Mesodermal cell (in vitro differentiated cells): ENCODE results near the gene IRF2BPL.
A peak's percentile ranks its signal among the peaks of the same experiment; 100 is the strongest.

Experiments used
- H3K27ac ChIP-seq: 2 replicates; pipeline ENCODE4 v1.7.0; 2013; ENCODE audit warnings: mild to moderate bottlenecking, low read depth, low read length, moderate library complexity; ENCODE audit not compliant: severe bottlenecking
- H3K36me3 ChIP-seq: 2 replicates; pipeline ENCODE4 v1.7.1; 2013; ENCODE audit warnings: mild to moderate bottlenecking, low read length, moderate library complexity; ENCODE audit not compliant: control insufficient read depth, insufficient read depth
- H3K4me1 ChIP-seq: one replicate; pipeline ENCODE4 v1.7.1; 2013; ENCODE audit warnings: mild to moderate bottlenecking, low read length; ENCODE audit not compliant: insufficient read depth, control insufficient read depth, poor library complexity, severe bottlenecking
- H3K4me3 ChIP-seq: 2 replicates; pipeline ENCODE4 v1.7.0; 2013; ENCODE audit warnings: low read length, control low read depth, mild to moderate bottlenecking; ENCODE audit not compliant: insufficient read depth, poor library complexity, severe bottlenecking; ENCODE audit errors: extremely low read depth
- H3K9me3 ChIP-seq: 2 replicates; pipeline ENCODE4 v1.7.1; 2013; ENCODE audit warnings: mild to moderate bottlenecking, low read length, moderate library complexity; ENCODE audit not compliant: control insufficient read depth
- WGBS, 2 experiments: methylation state at CpG; one replicate each; pipeline ENCODE4 v1.1.5; 2013; ENCODE audit warnings: missing lambda C conversion rate in 2 of 2; ENCODE audit not compliant: insufficient coverage in 2 of 2; 5-methylcytosine and 5-hydroxymethylcytosine counted together

The IRF2BPL gene

DNA sequence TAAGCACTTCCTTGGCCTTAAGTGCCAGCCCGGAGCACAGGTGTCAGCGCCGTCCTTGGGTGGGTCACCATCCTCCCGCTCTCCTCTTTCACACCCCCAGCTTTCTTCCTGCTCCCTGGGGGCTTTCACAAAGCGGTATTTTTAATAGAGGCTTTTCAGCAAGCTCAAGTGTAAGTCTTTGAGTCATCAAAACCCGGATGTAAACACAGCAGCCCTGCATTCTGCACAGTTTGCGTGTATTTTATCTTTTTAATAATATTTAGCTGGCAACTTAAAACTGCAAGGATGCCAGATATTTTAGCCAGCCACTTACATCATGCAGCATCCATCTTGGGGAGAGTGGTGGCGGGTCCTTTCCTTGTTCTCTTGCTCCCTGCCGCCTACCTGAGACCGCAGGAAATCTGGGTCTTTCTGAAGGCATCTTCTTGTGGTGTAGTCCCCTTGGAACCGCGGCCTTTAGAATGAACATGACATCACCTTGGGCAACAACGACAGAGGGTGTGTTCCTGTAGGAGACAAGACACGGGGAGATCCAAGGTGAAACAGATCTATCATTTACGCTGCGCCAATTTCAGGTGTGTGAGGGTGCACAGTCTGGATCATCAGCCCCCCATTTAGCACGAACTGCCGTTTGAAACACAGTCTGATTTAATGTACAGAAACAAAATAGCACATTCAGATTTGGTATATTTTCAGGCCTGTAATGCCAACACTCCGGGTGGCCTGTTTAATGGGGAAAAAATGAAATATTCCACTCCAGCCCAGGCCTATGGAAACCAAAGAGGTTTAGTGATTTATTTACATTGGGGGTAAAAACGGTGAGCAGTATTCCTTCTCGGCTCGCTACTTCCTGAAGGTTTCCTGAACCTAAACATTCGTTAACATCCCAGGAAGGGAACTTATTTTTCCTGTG is 12.5 kb upstream of the IRF2BPL start:
- WGBS, 2 experiments = 42 to 52% methylated on average over 13 to 15 of the region's 23 CpGs
- peaks cover 95% of the 10 kb centered on the region for H3K4me1 ChIP-seq
- peak overlapping the region; percentile 18 for H3K4me3 ChIP-seq
- peak overlapping the region; percentile 93 for H3K27ac ChIP-seq
- H3K36me3 ChIP-seq = no peaks in the 10 kb centered on the region
- H3K9me3 ChIP-seq = no peaks in the 10 kb centered on the region

DNA sequence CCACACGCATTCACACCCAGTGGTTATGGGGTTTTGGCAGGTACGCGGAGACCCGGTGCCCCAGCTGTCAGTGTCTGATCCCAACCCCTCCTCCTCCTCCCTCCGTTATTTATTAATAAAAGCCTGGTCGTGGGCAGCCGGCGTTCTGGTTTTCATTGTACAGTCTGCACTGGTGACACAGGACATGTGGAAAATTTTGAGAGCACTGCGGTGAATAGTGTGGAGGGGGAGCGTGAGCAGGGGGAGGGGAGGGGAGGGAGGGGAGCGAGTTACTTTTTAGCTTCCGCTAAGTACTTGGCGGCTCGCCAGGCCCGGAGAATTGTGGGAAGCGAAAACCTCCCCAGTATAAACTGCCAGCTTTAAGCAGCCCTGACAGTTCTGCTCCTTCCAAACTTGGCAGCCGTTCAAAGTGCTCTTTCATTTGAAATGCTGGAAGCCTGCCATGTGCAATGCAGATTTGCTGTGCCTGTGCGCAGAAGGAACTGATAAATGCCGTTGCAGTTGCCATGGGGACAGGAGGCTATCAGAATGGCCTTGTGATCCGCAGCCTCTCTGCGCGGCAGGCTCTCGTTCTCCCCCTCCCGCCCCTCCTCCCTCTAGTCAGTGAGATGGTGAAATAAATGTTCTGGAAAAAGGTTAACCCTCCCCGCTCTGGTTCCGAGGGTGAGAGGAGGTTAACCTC is 11.7 kb upstream of the IRF2BPL start:
- H3K4me1 ChIP-seq = peaks cover 87% of the 10 kb centered on the region

DNA sequence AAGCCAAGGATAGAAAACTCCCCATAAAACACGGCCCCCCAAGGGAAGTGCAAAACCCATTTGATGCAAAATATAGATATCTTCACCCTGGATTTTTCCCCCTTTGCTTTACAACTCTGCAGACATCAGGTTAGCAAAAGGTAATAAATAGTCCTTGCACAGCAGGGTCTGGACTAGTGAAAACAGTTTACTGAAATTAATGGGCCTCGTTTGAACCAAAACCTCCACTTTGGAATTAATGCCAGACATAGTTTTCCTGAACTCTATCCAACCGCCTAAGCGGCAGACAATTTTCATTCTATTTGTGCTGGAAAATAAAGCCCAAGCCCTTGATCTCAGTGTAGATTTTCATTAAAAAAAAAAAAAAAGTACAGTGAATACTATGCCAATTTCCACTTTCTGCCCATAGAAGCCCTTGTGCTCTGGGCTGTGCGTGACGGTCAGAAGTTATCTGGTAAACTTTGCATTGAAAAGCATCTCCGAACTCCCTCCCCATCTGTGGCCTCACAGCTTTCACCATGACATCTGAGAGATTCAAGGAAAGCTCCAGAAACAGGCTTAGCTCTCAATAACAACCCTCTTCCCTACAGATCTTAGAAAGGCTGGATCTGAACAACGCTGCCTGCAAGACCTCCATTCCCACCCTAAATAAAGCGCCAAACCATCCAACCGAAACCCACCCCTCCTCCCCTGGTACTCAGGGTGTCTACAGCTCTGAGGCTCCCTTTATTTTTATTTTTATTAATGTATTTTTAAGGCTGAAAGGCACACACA is 11.0 kb upstream of the IRF2BPL start:
- Histone ChIP-seq H3K27ac (peak overlapping the region; percentile 93), H3K4me3 (peak overlapping the region; percentile 12), H3K36me3 (no peaks in the 10 kb centered on the region), H3K4me1 (peaks cover 85% of the 10 kb centered on the region), H3K9me3 (no peaks in the 10 kb centered on the region)
- WGBS, 2 experiments = 45 to 46% methylated on average over 5 to 6 of the region's 10 CpGs

More for the DNA sequence above, 11.7 kb upstream of the IRF2BPL start:
- peak overlapping the region; percentile 18 for H3K4me3 ChIP-seq
- no peaks in the 10 kb centered on the region for H3K9me3 ChIP-seq
- peak overlapping the region; percentile 93 for H3K27ac ChIP-seq
- H3K36me3 ChIP-seq = no peaks in the 10 kb centered on the region
- WGBS, 2 experiments = 3 to 4% methylated on average over 9 of the region's 26 CpGs

DNA sequence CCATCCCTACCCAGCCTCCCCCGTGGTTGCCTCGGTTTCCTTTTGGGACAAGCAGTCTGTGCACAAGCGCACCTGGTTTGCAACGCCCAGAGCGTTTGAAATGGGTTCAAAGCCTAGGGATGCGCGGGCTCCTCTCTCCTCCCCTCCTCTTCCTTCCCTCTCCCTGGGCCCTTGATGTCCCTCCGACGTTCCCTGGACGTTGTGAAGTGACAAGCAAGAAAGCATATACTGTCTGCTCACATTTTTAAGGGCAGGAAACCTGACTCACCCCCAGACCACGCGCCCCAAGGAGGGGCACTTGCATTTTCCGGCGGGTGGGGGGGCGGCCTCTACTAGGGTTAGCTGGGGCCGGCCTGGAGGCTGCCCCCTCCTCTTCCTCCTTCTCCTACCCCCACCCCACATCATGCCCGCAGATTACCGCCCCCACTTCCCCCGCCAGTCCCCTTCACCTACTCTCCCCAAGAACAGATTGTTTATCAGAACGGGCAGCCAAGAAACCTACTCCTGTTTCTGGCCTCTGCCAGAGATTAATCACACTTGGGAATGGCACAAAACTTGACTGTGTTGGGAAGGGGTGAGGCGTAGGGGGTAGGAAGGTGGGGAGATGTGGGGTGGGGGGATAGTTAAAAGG is 9.5 kb upstream of the IRF2BPL start:
- 33 to 35% methylated on average over 10 to 11 of the region's 21 CpGs for whole genome bisulfite sequencing, 2 experiments
- H3K4me3 ChIP-seq = no peak overlapping the region
- no peaks in the 10 kb centered on the region for H3K36me3 ChIP-seq
- H3K4me1 ChIP-seq = peaks cover 77% of the 10 kb centered on the region
- no peaks in the 10 kb centered on the region for H3K9me3 ChIP-seq
- peak overlapping the region; percentile 93 for H3K27ac ChIP-seq

DNA sequence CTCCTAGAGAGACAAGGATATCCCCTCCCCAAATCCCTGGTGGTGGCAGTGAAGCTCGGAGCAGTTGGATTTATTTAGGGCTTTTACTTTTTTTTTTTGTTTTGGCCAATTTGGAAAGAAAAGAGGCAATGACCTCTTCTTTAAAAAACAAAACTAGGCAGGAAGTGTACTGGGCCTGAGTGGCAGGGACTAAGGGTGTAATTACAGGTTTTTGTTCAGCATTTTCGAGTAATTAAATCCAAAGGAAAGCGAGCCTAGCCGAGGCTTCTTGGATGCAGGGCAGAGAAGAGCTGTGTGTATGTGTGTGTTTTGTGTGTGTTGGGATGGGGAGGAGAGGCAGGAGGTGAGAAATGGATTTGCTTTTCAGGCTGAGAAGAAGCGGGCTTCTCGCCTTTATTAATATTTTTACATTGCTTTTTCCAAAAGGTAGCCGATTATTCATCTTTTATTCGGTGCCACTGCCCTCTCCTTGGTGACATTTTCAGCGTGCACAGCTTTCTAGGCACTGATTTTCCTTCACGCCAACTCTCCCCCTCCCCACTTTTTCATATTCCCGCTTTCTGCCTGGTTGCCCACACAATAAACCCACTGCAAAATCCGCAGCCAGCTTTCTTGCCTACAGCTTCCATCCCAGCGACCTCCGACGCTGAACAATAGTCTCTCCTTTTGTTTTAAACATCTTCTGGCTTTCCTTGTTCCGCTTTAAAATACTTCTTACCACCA is 8.9 kb upstream of the IRF2BPL start:
- Histone ChIP-seq H3K9me3 (no peaks in the 10 kb centered on the region), H3K4me3 (no peak overlapping the region), H3K27ac (peak overlapping the region; percentile 93), H3K36me3 (no peaks in the 10 kb centered on the region), H3K4me1 (peaks cover 76% of the 10 kb centered on the region)
- WGBS, 2 experiments = 64 to 67% methylated on average over 14 to 15 of the region's 16 CpGs

DNA sequence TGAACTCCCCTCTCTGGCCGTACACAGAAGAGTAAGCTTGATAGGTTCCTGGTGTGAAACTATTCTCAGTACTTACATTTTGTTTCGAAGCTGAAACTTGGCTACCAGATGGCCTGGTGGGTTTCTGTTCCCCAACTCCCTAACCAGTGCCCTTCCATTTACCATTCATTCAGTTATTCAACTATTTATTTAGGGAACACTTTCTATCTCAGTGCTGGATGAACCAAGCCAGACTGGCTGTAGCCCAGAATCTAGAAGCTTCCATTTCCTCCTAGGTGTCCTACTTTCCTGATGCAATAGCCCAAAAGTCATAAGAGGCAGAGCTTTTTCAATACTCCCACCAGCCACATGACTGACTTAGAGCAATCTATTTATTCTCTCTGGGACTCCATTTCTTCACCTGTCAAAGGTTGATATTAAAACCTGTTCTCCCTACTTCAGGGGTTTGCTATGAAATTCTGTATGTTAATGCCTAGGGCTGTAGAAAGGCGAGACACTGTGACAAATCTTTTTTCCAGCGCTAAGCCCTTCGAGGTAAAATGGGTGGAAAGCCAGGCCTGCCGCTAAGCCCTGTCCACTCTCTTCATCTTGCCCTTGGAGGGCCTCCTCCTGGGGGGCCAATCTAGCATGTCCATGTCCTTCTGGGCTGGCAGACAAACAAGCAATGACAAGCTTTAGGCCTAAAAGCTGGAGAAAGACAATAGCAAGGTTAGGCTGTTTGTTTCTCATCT is 8.1 kb upstream of the IRF2BPL start:
- H3K27ac ChIP-seq = peak overlapping the region; percentile 93
- H3K4me3 ChIP-seq = no peak overlapping the region
- 67 to 91% methylated on average over 5 to 6 of the region's 6 CpGs for WGBS, 2 experiments
- peaks cover 76% of the 10 kb centered on the region for H3K4me1 ChIP-seq
- H3K36me3 ChIP-seq = no peaks in the 10 kb centered on the region
- H3K9me3 ChIP-seq = no peaks in the 10 kb centered on the region

DNA sequence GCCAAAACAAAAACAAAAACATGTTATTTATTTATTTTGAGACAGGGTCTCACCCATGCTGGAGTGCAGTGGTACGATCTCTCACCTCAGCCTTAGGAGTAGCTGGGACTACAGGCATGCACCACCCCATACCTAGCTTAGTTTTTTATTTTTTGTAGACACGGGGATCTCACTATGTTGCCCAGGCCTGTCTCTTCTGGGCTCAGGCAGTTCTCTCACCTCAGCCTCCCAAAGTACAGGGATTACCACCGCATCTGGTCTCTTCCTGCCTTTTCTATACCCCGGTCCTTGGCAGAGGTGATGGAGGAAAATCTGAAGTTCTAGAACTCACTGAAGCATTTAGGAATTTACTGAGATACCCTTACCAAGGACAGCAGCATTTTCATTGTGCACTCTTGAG is 6.8 kb upstream of the IRF2BPL start:
- Histone ChIP-seq H3K4me3 (no peak overlapping the region), H3K36me3 (no peaks in the 10 kb centered on the region), H3K27ac (no peak overlapping the region), H3K4me1 (peaks cover 70% of the 10 kb centered on the region), H3K9me3 (no peaks in the 10 kb centered on the region)
- WGBS, 2 experiments = 80 to 100% methylated on average over 1 to 3 of the region's 4 CpGs

DNA sequence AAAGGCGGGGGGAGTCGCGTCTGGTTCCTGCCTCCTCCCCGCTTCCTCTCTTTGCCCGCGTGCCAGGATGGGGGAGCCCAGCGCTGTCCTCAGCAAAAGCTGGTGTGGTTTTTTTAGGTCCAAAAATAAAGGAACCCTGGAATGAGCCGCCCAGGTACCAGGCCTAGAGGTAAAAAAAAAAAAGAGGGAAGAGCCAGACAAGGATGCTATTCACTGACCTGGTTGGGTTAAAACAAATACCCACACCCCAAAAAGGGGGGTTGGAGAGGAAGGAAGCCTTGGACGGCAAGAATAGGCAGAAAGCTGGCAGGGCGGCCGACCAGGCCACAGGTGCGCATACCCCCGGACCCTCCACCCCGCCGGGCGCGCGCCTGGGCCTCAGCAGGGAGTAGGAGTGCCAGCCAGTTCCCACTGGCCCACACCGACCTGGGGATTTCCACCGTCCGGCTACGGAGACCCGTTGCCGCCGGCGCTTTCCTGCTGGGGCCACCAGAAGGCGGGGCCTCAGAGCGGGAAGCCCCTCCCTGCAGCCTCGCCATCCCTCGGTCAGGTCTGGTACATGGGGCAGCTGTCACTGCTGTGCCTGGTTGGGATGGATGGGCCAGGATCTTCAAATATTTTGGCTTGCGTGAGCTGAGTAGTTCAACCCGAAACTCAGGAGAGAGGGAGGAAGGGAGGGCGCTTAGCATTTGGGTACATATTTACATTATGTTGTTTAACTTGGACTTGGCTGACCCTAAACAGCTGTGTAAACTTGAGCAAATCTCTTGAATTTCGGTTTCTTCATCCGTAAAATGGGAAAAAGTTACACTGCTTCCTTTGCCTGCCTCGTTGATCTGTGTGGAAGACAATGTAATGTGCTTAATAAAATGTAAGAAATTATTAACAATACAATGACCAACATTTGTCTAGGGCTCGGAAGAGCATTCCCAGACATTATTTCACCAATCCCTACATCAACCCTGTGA is 5.4 kb upstream of the IRF2BPL start:
- Histone ChIP-seq H3K9me3 (no peaks in the 10 kb centered on the region), H3K27ac (peak overlapping the region; percentile 97), H3K4me1 (peaks cover 63% of the 10 kb centered on the region), H3K4me3 (peak overlapping the region; percentile 38), H3K36me3 (no peaks in the 10 kb centered on the region)
- WGBS, 2 experiments = 2 to 5% methylated on average over 22 to 27 of the region's 37 CpGs
